MCF 10A (cell line): ENCODE results near the gene CRYGD. TPM values are rescaled to one million over a fixed set of nuclear protein-coding genes. Genes with fewer than 3 reads are reported as not detected.

Experiments used
- BruUV-seq: library from RNA; stranded (reverse); fragments of 400-500 nt; replicated peaks from 2 replicates; lab custom pipeline; 2021; lab: Mats Ljungman, UMichigan
- CTCF ChIA-PET: fragments of 300-600 bp; sonication (Branson Sonifier 250); formaldehyde crosslinking; extraction: SDS; loops from one replicate; lab custom pipeline; 2021; ENCODE audit warnings: antibody characterized with exemption, inconsistent platforms; lab: Yijun Ruan, JAX
- POLR2A ChIA-PET: fragments of 300-600, 350-650 bp; sonication (Branson Sonifier 250); formaldehyde crosslinking; extraction: SDS; loops from one replicate; lab custom pipeline; 2020; ENCODE audit warnings: antibody characterized with exemption, inconsistent platforms; lab: Yijun Ruan, JAX
- DNase-seq: peaks from one replicate; pipeline ENCODE4 v3.0.0-alpha.2; 2018; ENCODE audit not compliant: unreplicated experiment
- H3K27ac Mint-ChIP-seq: one replicate; pipeline ENCODE4 v1.8.0; 2022; ENCODE audit warnings: mild to moderate bottlenecking, low read depth, mixed read lengths; ENCODE audit not compliant: unreplicated experiment
- H3K27me3 Mint-ChIP-seq: one replicate; pipeline ENCODE4 v1.8.0; 2022; ENCODE audit warnings: mixed read lengths; ENCODE audit not compliant: insufficient read depth, unreplicated experiment
- H3K36me3 Mint-ChIP-seq: one replicate; pipeline ENCODE4 v1.8.0; 2022; ENCODE audit warnings: mild to moderate bottlenecking, moderate library complexity, mixed read lengths; ENCODE audit not compliant: insufficient read depth, unreplicated experiment
- H3K4me1 Mint-ChIP-seq: one replicate; pipeline ENCODE4 v1.8.0; 2022; ENCODE audit warnings: mixed read lengths; ENCODE audit not compliant: insufficient read depth, unreplicated experiment
- H3K4me3 Mint-ChIP-seq: one replicate; pipeline ENCODE4 v1.8.0; 2022; ENCODE audit warnings: mild to moderate bottlenecking, moderate library complexity, mixed read lengths; ENCODE audit not compliant: unreplicated experiment
- H3K9me3 Mint-ChIP-seq: one replicate; pipeline ENCODE4 v1.8.0; 2022; ENCODE audit warnings: mixed read lengths; ENCODE audit not compliant: unreplicated experiment
- intact Hi-C: fragments of 100-400 bp; cut with micrococcal nuclease; formaldehyde crosslinking; loops from 2 replicates; pipeline ENCODE4 v1.14.1; 2022
- total RNA-seq: library from RNA; stranded (reverse); gene quantifications from 2 replicates; pipeline ENCODE4 v1.2.3, GENCODE V29; 2022
- TF ChIP-seq, protein P1 (sequence below): fragments of 200-600 bp; IDR thresholded peaks from one replicate; pipeline ENCODE4 v1.8.0; 2022; ENCODE audit warnings: antibody characterized with exemption, mild to moderate bottlenecking; ENCODE audit not compliant: unreplicated experiment

CRYGD gene
- total RNA-seq, 1 experiment from 2014 or later: not detected

DNA sequence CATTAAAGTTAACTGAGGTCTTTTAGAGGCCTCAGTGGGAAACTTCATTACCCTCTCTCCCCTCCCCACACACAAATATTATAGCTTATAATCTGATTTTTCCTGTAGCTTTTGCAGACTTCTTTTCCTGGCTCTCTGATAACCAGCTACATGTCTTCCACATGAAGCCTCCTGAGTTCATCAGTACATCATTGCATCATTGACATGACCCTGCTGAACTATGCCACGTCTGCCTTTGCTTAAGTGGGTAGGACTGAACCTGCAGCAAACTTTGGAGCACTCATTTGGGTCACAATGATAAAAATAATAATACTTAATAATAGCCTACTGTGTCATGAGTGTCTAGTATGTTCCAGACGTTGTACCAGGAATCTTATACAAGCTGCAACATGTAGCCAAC is 32.1 kb upstream of the CRYGD start:
- Mint-ChIP-seq H3K36me3 (no peaks in the 10 kb centered on the region), H3K27me3 (no peaks in the 10 kb centered on the region), H3K4me3 (no peak overlapping the region), H3K27ac (no peak overlapping the region), H3K9me3 (no peaks in the 10 kb centered on the region), H3K4me1 (no peaks in the 10 kb centered on the region)
- no peak for DNase-seq
- intact Hi-C loops: no loop called here
- TF ChIP-seq, protein P1, sequence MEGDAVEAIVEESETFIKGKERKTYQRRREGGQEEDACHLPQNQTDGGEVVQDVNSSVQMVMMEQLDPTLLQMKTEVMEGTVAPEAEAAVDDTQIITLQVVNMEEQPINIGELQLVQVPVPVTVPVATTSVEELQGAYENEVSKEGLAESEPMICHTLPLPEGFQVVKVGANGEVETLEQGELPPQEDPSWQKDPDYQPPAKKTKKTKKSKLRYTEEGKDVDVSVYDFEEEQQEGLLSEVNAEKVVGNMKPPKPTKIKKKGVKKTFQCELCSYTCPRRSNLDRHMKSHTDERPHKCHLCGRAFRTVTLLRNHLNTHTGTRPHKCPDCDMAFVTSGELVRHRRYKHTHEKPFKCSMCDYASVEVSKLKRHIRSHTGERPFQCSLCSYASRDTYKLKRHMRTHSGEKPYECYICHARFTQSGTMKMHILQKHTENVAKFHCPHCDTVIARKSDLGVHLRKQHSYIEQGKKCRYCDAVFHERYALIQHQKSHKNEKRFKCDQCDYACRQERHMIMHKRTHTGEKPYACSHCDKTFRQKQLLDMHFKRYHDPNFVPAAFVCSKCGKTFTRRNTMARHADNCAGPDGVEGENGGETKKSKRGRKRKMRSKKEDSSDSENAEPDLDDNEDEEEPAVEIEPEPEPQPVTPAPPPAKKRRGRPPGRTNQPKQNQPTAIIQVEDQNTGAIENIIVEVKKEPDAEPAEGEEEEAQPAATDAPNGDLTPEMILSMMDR: no peak
- CTCF ChIA-PET: interaction anchor here (0.7 to 1.6 kb wide), 3 partner anchors 14 to 63 kb away, joined by 3 to 16 read pairs (median 4); no protein-coding TSS in a partner anchor
- BruUV-seq: no TSS peak
- POLR2A ChIA-PET: interaction anchor here (1.5 kb wide), 1 partner anchor 14 kb away, joined by 4 read pairs; no protein-coding TSS in a partner anchor

DNA sequence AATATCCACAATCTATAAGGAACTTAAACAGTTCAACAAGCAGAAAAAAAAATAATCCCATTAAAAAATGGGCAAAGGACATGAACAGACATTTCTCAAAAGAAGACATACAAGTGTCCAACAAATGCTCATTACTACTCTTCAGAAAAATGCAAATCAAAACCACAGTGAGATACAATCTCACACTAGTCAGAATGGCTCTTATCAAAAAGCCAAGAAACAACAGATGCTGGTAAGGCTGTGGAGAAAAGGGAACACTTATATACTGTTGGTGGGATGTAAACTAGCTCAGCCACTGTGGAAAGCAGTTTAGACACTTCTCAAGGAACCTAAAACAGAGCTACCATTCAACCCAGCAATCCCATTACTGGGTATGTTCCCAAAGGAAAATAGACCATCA is 28.8 kb upstream of the CRYGD start:
- no TSS peak for BruUV-seq
- Mint-ChIP-seq H3K27ac (no peak overlapping the region), H3K4me1 (no peaks in the 10 kb centered on the region), H3K4me3 (no peak overlapping the region), H3K27me3 (no peaks in the 10 kb centered on the region), H3K9me3 (no peaks in the 10 kb centered on the region), H3K36me3 (no peaks in the 10 kb centered on the region)
- DNase-seq: no peak
- TF ChIP-seq, protein P1: no peak
- intact Hi-C loops: no loop called here
- CTCF ChIA-PET: interaction anchor here (2.5 kb wide), 1 partner anchor 22 kb away, joined by 12 read pairs; no protein-coding TSS in a partner anchor
- POLR2A ChIA-PET: interaction anchor here (1.1 kb wide), 1 partner anchor 8 kb away, joined by 3 read pairs; no protein-coding TSS in a partner anchor

DNA sequence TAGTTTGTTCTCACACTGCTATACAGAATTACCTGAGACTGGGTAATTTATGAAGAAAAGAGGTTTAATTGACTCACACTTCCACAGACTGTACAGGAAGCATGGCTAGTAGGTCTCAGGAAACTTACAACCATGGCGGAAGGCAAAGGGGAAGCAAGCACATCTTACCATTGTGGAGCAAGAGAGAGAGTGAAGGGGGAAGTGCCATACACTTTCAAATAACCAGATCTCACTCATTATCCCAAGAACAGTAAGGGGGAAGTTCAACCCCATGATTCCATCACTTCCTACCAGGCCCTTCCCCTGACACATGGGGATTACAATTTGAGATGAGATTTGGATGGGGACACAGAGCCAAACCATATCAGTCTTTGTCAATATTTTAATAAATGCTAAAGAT is 26.6 kb upstream of the CRYGD start:
- Mint-ChIP-seq H3K9me3 (no peaks in the 10 kb centered on the region), H3K27me3 (no peaks in the 10 kb centered on the region), H3K4me3 (no peak overlapping the region), H3K4me1 (no peaks in the 10 kb centered on the region), H3K27ac (no peak overlapping the region), H3K36me3 (no peaks in the 10 kb centered on the region)
- BruUV-seq: no TSS peak
- POLR2A ChIA-PET: no interaction called here
- no peak for DNase-seq
- CTCF ChIA-PET: no interaction called here
- TF ChIP-seq, protein P1: no peak
- intact Hi-C loops: no loop called here

DNA sequence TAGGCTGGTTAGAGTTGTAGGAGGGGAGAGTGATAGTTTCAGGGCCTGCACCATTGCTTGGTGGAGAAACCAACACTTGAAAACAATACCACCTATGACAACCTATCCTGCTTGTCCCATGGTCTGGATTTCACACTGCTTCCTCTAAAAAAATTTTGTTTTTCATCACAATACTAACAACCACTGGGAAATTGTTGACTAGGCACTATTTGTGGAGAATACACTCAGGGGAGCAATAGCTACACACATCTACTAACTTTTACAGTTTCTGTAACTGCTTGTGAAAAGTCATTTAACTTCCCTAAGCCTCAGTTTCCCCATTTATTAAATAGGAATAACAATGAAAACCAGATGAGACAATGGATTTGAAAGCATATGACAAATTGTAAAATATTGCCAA is 25.8 kb upstream of the CRYGD start:
- CTCF ChIA-PET: no interaction called here
- POLR2A ChIA-PET: interaction anchor here (0.7 kb wide), 1 partner anchor 133 kb away, joined by 3 read pairs; no protein-coding TSS in a partner anchor
- no peaks in the 10 kb centered on the region for H3K27me3 Mint-ChIP-seq
- no peaks in the 10 kb centered on the region for H3K4me1 Mint-ChIP-seq
- TF ChIP-seq, protein P1: no peak
- H3K4me3 Mint-ChIP-seq: no peak overlapping the region
- intact Hi-C loops: no loop called here
- H3K9me3 Mint-ChIP-seq: no peaks in the 10 kb centered on the region
- H3K27ac Mint-ChIP-seq: no peak overlapping the region
- BruUV-seq: no TSS peak
- no peak for DNase-seq
- no peaks in the 10 kb centered on the region for H3K36me3 Mint-ChIP-seq
